HG03039 (cell line): ENCODE results near the gene DUSP7.

Experiments used
- ATAC-seq: cut with Tn5 transposase; IDR thresholded peaks from one replicate; pipeline ENCODE4 v1.9.1; 2021; ENCODE audit warnings: mild to moderate bottlenecking, moderate library complexity; ENCODE audit not compliant: unreplicated experiment

DUSP7 gene

GRCh38 chr3:52030714-52031310, 25.6 kb downstream of the DUSP7 start:
- no peak for ATAC-seq

- ATAC-seq: no peak
These were observed 26.8 kb downstream of the DUSP7 start for GRCh38 chr3:52029535-52029934.

- no peak for ATAC-seq
These were observed 27.3 kb downstream of the DUSP7 start for GRCh38 chr3:52029053-52029452.

GRCh38 chr3:52028572-52028971, 27.8 kb downstream of the DUSP7 start:
- no peak for ATAC-seq

- ATAC-seq: no peak
These were observed 30.3 kb downstream of the DUSP7 start for GRCh38 chr3:52026041-52026440.

GRCh38 chr3:52025453-52025852, 30.9 kb downstream of the DUSP7 start:
- no peak for ATAC-seq

GRCh38 chr3:52024765-52025452, 31.5 kb downstream of the DUSP7 start:
- no peak for ATAC-seq

- no peak for ATAC-seq
These were observed 32.3 kb downstream of the DUSP7 start for GRCh38 chr3:52023860-52024764.

GRCh38 chr3:52023101-52023770, 33.1 kb downstream of the DUSP7 start:
- ATAC-seq: no peak

- ATAC-seq: no peak
These were observed 33.9 kb downstream of the DUSP7 start for GRCh38 chr3:52022323-52023100.

- no peak for ATAC-seq
These were observed 34.7 kb downstream of the DUSP7 start for GRCh38 chr3:52021489-52022268.

GRCh38 chr3:52020796-52021195, 35.6 kb downstream of the DUSP7 start:
- ATAC-seq: no peak

- ATAC-seq: no peak
These were observed 36.9 kb downstream of the DUSP7 start for GRCh38 chr3:52019352-52020080.

- no peak for ATAC-seq
These were observed 37.9 kb downstream of the DUSP7 start for GRCh38 chr3:52018319-52019000.

- no peak for ATAC-seq
These were observed 38.8 kb downstream of the DUSP7 start for GRCh38 chr3:52017586-52017985.

GRCh38 chr3:52015438-52016228, 40.7 kb downstream of the DUSP7 start:
- no peak for ATAC-seq

GRCh38 chr3:52014613-52015012, 41.8 kb downstream of the DUSP7 start:
- no peak for ATAC-seq
